ENCODE data around the gene VANGL1.

VANGL1 gene

DNA sequence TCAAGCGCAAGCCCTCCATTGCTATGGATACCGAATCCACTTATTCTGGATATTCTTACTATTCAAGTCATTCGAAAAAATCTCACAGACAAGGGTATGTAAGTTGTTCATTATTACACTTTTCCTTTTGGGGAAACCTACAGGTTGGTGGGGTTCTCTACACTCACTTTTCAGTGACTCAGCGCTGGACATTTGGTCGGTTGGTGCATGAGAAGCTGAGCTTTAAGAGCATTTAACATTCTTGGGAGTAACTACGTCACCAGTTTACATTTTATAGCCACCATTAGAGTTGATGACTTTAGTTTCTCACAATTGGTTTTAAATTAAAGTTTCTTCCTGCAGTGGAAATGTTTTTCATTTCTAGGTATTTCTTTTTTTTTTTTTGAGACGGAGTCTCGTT is 9.6 kb downstream of the VANGL1 start:
- H3K9me3 Mint-ChIP-seq = no peaks in the 10 kb centered on the region
- ATAC-seq = no peak
- no peak overlapping the region for H3K4me3 Mint-ChIP-seq
- no peak overlapping the region for H3K27ac Mint-ChIP-seq
- DNase-seq = no peak
- H3K27me3 Mint-ChIP-seq = peaks cover 20% of the 10 kb centered on the region
- H3K4me1 Mint-ChIP-seq = peaks cover 12% of the 10 kb centered on the region

DNA sequence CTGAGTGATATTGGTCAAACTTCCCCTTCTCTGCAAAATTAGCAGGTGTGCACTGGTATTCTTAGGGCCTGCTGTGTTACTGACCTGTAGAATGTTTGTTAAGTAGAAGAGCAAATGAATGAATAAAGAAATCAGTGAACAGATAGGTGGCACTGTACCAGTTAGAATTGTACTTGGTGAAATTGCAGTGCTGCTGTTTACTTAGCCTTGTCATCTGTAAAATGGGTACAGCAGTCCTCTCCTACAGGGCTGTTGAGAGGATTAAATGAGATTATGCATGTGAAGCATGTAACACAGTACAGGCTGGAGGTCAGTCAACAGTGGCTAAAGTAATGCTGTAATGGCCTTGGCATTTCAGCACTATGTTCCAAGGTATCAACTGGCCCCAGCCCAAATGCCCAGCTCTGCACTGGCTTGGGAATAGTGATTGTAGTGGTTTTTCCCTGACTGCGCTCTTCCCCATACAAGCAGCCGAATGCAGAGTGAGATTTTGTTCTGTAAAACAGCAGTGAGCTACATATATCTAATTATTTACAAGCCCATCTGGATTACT is 10.5 kb downstream of the VANGL1 start:
- Mint-ChIP-seq H3K27me3 (peaks cover 28% of the 10 kb centered on the region), H3K4me3 (no peak overlapping the region), H3K9me3 (no peaks in the 10 kb centered on the region), H3K27ac (no peak overlapping the region), H3K4me1 (peaks cover 12% of the 10 kb centered on the region)
- no peak for ATAC-seq
- DNase-seq = no peak

- peaks cover 12% of the 10 kb centered on the region for H3K4me1 Mint-ChIP-seq
- H3K27me3 Mint-ChIP-seq = peaks cover 28% of the 10 kb centered on the region
- no peak overlapping the region for H3K4me3 Mint-ChIP-seq
- H3K9me3 Mint-ChIP-seq = peaks cover 0 to 8% of the 10 kb centered on the region in 2 donors
- no peak for DNase-seq
- no peak overlapping the region for H3K27ac Mint-ChIP-seq
- no peak for ATAC-seq
Measured at GRCh38 chr1:115654125-115654524, 12.4 kb downstream of the VANGL1 start.

GRCh38 chr1:115654663-115655305 is 13.0 kb downstream of the VANGL1 start:
- ATAC-seq = no peak
- H3K9me3 Mint-ChIP-seq = peaks cover 0 to 8% of the 10 kb centered on the region in 2 donors
- H3K4me1 Mint-ChIP-seq = peaks cover 12% of the 10 kb centered on the region
- H3K27me3 Mint-ChIP-seq = peaks cover 28% of the 10 kb centered on the region
- peak overlapping the region in 1 of 2 donors; percentile 27 for H3K4me3 Mint-ChIP-seq
- H3K27ac Mint-ChIP-seq = peak overlapping the region in 1 of 2 donors; percentile 75
- DNase-seq = no peak

GRCh38 chr1:115655306-115655663 is 13.5 kb downstream of the VANGL1 start:
- H3K9me3 Mint-ChIP-seq = peaks cover 0 to 8% of the 10 kb centered on the region in 2 donors
- H3K4me3 Mint-ChIP-seq = no peak overlapping the region
- DNase-seq = no peak
- H3K4me1 Mint-ChIP-seq = peaks cover 12% of the 10 kb centered on the region
- peak overlapping the region; percentile 75 for H3K27ac Mint-ChIP-seq
- peaks cover 28% of the 10 kb centered on the region for H3K27me3 Mint-ChIP-seq
- no peak for ATAC-seq

DNA sequence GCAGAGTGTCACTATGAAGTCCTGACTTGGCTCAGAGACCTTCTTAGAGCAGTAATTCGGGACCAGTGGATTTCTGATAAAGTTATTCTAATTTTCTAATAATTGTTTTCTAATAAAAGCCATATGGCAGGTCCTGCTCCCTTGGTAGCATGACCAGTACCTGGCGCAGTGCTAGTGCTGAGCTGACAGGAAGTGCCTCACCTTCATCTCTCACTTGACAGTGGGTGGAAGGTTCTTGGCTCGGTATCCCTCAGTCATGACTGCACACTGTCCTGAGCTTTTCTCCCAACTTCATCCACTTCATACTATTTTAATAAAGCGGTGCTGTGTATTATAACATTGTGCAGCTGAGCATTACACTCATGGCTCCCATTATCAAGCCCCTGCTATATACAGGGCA is 14.1 kb downstream of the VANGL1 start:
- no peak overlapping the region for H3K4me3 Mint-ChIP-seq
- ATAC-seq (no peak), DNase-seq (no peak)
- H3K27ac Mint-ChIP-seq = no peak overlapping the region
- H3K4me1 Mint-ChIP-seq = peaks cover 12% of the 10 kb centered on the region
- H3K27me3 Mint-ChIP-seq = peaks cover 28% of the 10 kb centered on the region
- peaks cover 0 to 8% of the 10 kb centered on the region in 2 donors for H3K9me3 Mint-ChIP-seq

DNA sequence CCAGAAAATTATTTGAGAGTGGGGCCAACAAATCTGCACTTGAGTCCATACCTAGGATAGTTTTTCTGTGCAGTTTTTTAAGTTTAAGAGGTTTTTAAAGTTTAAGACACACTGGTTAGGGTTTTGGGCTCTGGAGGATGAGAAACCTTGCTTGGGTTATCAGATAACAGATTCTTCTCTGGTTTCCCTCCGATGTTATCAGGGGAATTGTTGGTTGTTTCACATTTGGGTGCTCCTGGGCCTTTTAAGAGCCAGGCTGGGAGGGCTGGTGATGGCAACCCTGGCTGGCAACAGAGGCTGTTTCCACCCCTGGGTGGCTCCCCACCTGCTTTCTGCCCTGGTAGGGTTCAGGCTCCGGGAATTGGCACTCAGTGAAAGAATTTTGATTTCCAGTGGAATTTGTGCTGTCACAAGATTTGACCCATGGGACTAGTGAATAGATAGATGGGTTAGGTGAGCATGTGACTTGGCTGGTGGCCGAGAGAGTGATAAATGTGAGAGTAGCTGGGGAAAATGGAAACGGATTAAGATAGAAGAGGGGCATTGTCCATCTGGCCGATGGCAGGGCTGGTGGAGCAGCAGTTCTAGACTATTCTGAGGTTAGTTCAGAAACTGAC is 14.8 kb downstream of the VANGL1 start:
- Mint-ChIP-seq H3K27me3 (peaks cover 28% of the 10 kb centered on the region), H3K27ac (no peak overlapping the region), H3K9me3 (peaks cover 0 to 8% of the 10 kb centered on the region in 2 donors), H3K4me3 (no peak overlapping the region), H3K4me1 (peaks cover 12% of the 10 kb centered on the region)
- ATAC-seq = no peak
- DNase-seq = no peak

GRCh38 chr1:115658646-115659045 is 16.9 kb downstream of the VANGL1 start:
- DNase-seq = no peak
- Mint-ChIP-seq H3K4me3 (no peak overlapping the region), H3K27ac (peak overlapping the region in 1 of 2 donors; percentile 48), H3K9me3 (peaks cover 0 to 8% of the 10 kb centered on the region in 2 donors), H3K27me3 (peaks cover 28% of the 10 kb centered on the region), H3K4me1 (peaks cover 12% of the 10 kb centered on the region)
- no peak for ATAC-seq

- no peak overlapping the region for H3K27ac Mint-ChIP-seq
- H3K4me3 Mint-ChIP-seq = no peak overlapping the region
- peaks cover 15% of the 10 kb centered on the region for H3K27me3 Mint-ChIP-seq
- DNase-seq (no peak), ATAC-seq (no peak)
- H3K4me1 Mint-ChIP-seq = peaks cover 6% of the 10 kb centered on the region
- peaks cover 0 to 8% of the 10 kb centered on the region in 2 donors for H3K9me3 Mint-ChIP-seq
Measured at GRCh38 chr1:115660151-115660550, 18.4 kb downstream of the VANGL1 start.

GRCh38 chr1:115661157-115661556 is 19.4 kb downstream of the VANGL1 start:
- Mint-ChIP-seq H3K9me3 (peaks cover 0 to 8% of the 10 kb centered on the region in 2 donors), H3K4me3 (no peak overlapping the region)
- ATAC-seq = no peak

DNA sequence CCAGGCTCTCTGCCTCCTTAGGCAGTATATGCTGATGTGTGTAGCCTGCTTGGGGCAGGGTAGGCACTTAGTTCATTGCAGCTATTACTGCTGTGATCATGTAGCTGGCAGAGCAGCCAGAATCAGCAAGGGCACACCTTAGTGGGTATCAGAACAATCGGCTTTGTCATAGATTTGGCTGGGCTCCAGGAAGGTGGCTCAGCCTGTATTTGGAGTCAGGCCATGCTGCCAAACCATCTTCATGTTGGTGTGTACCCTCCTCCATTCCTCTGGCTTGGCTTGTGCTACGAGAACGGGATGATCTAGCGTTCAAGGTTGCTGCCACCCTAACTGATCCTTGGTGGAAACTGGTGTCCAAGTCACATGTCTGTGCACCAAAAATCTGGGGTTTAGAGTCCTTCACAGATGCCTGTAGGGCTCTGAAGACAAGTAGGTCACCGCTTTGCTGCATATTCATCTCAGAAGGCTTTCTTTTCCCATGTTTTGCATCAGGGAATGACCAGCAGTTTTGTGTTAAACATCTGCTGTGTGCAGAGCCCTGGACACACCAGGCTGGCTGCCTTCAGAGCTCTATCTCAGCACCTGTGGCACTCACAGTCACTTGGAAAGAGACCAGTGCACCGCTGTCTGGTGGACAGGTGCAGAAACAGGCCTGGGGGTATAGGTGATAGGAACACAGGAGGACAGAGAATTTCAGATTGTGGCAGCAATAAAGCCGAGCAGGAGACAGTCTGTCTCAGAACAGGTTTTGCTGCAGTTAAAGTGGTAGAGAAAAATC is 23.7 kb downstream of the VANGL1 start:
- Mint-ChIP-seq H3K4me1 (peaks cover 6% of the 10 kb centered on the region), H3K4me3 (no peak overlapping the region), H3K9me3 (peaks cover 0 to 7% of the 10 kb centered on the region in 2 donors), H3K27ac (no peak overlapping the region), H3K27me3 (no peaks in the 10 kb centered on the region)
- ATAC-seq = no peak
- DNase-seq = no peak

More at GRCh38 chr1:115661157-115661556, 19.4 kb downstream of the VANGL1 start:
- Mint-ChIP-seq H3K27ac (peak overlapping the region in 1 of 2 donors; percentile 33), H3K4me1 (no peaks in the 10 kb centered on the region), H3K27me3 (peaks cover 9% of the 10 kb centered on the region)
- no peak for DNase-seq

- Mint-ChIP-seq H3K27me3 (no peaks in the 10 kb centered on the region), H3K4me1 (peaks cover 6% of the 10 kb centered on the region), H3K4me3 (no peak overlapping the region), H3K27ac (no peak overlapping the region), H3K9me3 (peaks cover 0 to 7% of the 10 kb centered on the region in 2 donors)
- DNase-seq = no peak
- ATAC-seq = no peak
Measured at GRCh38 chr1:115666206-115666605, 24.4 kb downstream of the VANGL1 start.

DNA sequence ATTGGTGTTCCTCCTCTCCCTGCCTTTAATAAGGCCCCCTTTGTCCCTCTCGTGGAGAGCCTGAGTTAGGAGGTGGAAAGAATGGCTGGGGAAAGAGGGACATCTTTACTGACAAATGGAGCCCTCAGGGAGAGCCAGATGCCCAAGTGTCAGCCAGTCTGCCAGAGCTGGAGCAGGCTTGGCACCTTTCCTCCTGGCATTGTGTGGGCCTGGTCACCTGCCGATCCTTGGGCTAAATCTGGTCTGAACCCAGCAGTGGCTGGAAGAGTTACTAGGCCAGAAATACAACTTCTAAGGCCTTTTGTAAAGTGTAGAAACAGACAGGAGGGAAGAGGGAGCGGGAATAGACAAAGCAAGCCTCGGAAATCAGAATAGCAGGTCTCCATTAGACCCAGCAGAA is 24.9 kb downstream of the VANGL1 start:
- no peak overlapping the region for H3K4me3 Mint-ChIP-seq
- ATAC-seq (no peak), DNase-seq (no peak)
- peak overlapping the region in 1 of 2 donors; percentile 19 for H3K27ac Mint-ChIP-seq
- peaks cover 0 to 7% of the 10 kb centered on the region in 2 donors for H3K9me3 Mint-ChIP-seq
- no peaks in the 10 kb centered on the region for H3K27me3 Mint-ChIP-seq
- peaks cover 6% of the 10 kb centered on the region for H3K4me1 Mint-ChIP-seq

GRCh38 chr1:115668579-115668978 is 26.8 kb downstream of the VANGL1 start:
- Mint-ChIP-seq H3K9me3 (peaks cover 0 to 7% of the 10 kb centered on the region in 2 donors), H3K4me3 (no peak overlapping the region), H3K27ac (no peak overlapping the region), H3K27me3 (no peaks in the 10 kb centered on the region), H3K4me1 (peaks cover 6% of the 10 kb centered on the region)
- DNase-seq (no peak), ATAC-seq (no peak)

DNA sequence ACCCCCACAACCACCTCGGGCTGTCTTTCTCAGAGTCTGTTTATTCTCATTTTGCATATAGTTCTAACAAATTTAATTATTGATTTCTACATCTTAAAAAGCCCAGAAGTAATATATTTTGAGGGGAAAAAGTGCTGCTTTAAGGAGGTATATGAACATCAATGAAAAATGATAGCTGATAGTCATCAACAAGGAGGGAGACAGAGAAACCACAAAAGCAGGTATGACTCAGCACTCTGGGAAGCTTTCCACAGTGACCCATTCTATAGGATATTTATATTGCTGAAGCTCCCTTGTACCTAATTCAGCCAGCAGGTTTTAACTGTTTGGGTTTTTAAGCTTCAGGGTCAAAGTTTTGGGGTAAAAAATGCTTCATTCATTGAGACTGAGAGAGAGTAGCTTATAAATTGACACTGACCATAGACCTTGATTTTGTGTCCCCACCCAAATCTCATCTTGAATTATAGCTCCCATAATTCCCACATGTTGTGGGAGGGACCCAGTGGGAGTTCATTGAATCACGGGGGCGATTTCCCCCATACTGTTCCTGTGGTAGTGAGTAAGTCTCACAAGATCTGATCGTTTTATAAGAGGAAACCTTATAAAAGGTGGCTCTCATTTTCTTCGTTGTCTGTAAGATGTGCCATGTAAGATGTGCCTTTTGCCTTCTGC is 27.4 kb downstream of the VANGL1 start:
- Mint-ChIP-seq H3K27ac (no peak overlapping the region), H3K9me3 (peaks cover 0 to 7% of the 10 kb centered on the region in 2 donors), H3K27me3 (peaks cover 3% of the 10 kb centered on the region), H3K4me3 (no peak overlapping the region), H3K4me1 (peaks cover 6% of the 10 kb centered on the region)
- ATAC-seq (no peak), DNase-seq (no peak)
